Panc1 (cell line): ENCODE data around the gene TIMP1. TPM values are rescaled to one million over a fixed set of nuclear protein-coding genes. Genes with fewer than 3 reads are reported as not detected.

Experiments used
- ATAC-seq: fragments of 200-7000 bp; cut with Tn5 transposase; 2 replicates; pipeline ENCODE4 v1.9.1; 2020; ENCODE audit warnings: mild to moderate bottlenecking, moderate library complexity
- BruUV-seq: library from RNA; stranded (reverse); fragments of 400-500 nt; replicated peaks from 2 replicates; lab custom pipeline; 2021; lab: Mats Ljungman, UMichigan
- CTCF ChIA-PET: fragments of 300-600 bp; sonication (Branson Sonifier 250); formaldehyde crosslinking; loops from one replicate; lab custom pipeline; 2022; ENCODE audit warnings: antibody characterized with exemption; lab: Charles Lee
- POLR2A ChIA-PET: fragments of 300-600 bp; sonication (Branson Sonifier 250); formaldehyde crosslinking; loops from one replicate; lab custom pipeline; 2022; ENCODE audit warnings: antibody characterized with exemption; lab: Charles Lee
- DNase-seq: peaks from one replicate; pipeline ENCODE4 v3.0.0-alpha.2; 2010; ENCODE audit warnings: low read depth, low spot score
- H3K27ac ChIP-seq: 2 replicates; pipeline ENCODE4 v1.5.1; 2011; ENCODE audit warnings: mild to moderate bottlenecking, low read length, inconsistent platforms
- H3K27me3 ChIP-seq: fragments of 200-500 bp; sonication (Bioruptor generic); 2 replicates; pipeline ENCODE4 v1.6.0; 2014; ENCODE audit warnings: low read length, inconsistent platforms; ENCODE audit not compliant: control insufficient read depth, insufficient read depth
- H3K36me3 ChIP-seq: fragments of 200-500 bp; sonication (Bioruptor generic); 2 replicates; pipeline ENCODE4 v1.5.1; 2014; ENCODE audit warnings: inconsistent platforms, mild to moderate bottlenecking, low read length, moderate library complexity; ENCODE audit not compliant: control insufficient read depth, insufficient read depth
- H3K4me1 ChIP-seq: 2 replicates; pipeline ENCODE4 v1.5.1; 2011; ENCODE audit warnings: inconsistent platforms, mild to moderate bottlenecking, low read length, moderate library complexity; ENCODE audit not compliant: control insufficient read depth, insufficient read depth
- H3K4me3 ChIP-seq, 2 experiments: 2 replicates each; pipeline ENCODE4 v1.5.1; 2011 to 2012; ENCODE audit warnings: low read depth in 2 of 2, low read length in 2 of 2, mild to moderate bottlenecking in 2 of 2, inconsistent platforms in 1 of 2, moderate library complexity in 1 of 2
- H3K9me3 ChIP-seq: fragments of 200-500 bp; sonication (Bioruptor generic); 2 replicates; pipeline ENCODE4 v1.5.1; 2014; ENCODE audit warnings: low read depth, mild to moderate bottlenecking, inconsistent platforms, low read length, moderate library complexity; ENCODE audit not compliant: control insufficient read depth, insufficient read depth
- POLR2AphosphoS5 ChIP-seq: IDR thresholded peaks from 2 replicates; pipeline ENCODE4 v1.6.1; 2012; ENCODE audit warnings: mild to moderate bottlenecking, low read depth, low read length, moderate library complexity
- SIN3A ChIP-seq: IDR thresholded peaks from 2 replicates; pipeline ENCODE4 v1.6.1; 2012; ENCODE audit warnings: low read depth, mild to moderate bottlenecking, low read length, moderate library complexity, borderline replicate concordance; ENCODE audit not compliant: insufficient read depth
- TCF7L2 ChIP-seq: IDR thresholded peaks from 2 replicates; pipeline ENCODE4 v1.6.1; 2011; ENCODE audit warnings: mild to moderate bottlenecking, low read depth, low read length, inconsistent platforms
- in situ Hi-C: cut with HindIII; loops from 2 replicates; pipeline ENCODE4 v1.10.0; 2016; ENCODE audit warnings: low sequenced_read_pairs, low pct_unique_long_range_greater_than_20kb
- intact Hi-C: fragments of 100-400 bp; cut with micrococcal nuclease; formaldehyde crosslinking; loops from one replicate; pipeline ENCODE4 v1.10.0; 2022; ENCODE audit not compliant: unreplicated experiment
- total RNA-seq: library from RNA; stranded (reverse); gene quantifications from one replicate; pipeline ENCODE4 v1.2.1, GENCODE V29; 2021; ENCODE audit not compliant: unreplicated experiment
- TF ChIP-seq, protein P1 (sequence below): fragments of 450-650 bp; IDR thresholded peaks from 2 replicates; pipeline ENCODE4 v1.5.1; 2017; ENCODE audit warnings: mild to moderate bottlenecking
- TF ChIP-seq, protein P2 (sequence below), 2 experiments: IDR thresholded peaks; 2 replicates each; pipeline ENCODE4 v1.6.1; 2011 to 2012; ENCODE audit warnings: low read depth in 2 of 2, control low read depth in 1 of 2, low read length in 1 of 2, mild to moderate bottlenecking in 1 of 2, moderate library complexity in 1 of 2; ENCODE audit not compliant: insufficient read depth in 1 of 2

The TIMP1 gene
- total RNA-seq, 1 experiment from 2014 or later, result 131 TPM

GRCh38 chrX:47633689-47634590, 51.7 kb downstream of the TIMP1 start:
- BruUV-seq, result no TSS peak
- Histone ChIP-seq H3K4me1 (no peaks in the 10 kb centered on the region; the same call in 1 of the 2 replicates), H3K27ac (no peak overlapping the region), H3K9me3 (no peaks in the 10 kb centered on the region), H3K4me3 (no peak overlapping the region), H3K27me3 (no peaks in the 10 kb centered on the region), H3K36me3 (no peaks in the 10 kb centered on the region)
- in situ Hi-C loops (no loop called here), intact Hi-C loops (no loop called here)
- ChIA-PET CTCF (no interaction called here), POLR2A (interaction anchor here (0.6 kb wide), 1 partner anchor 36 kb away, joined by 7 read pairs; no protein-coding TSS in a partner anchor)
- DNase-seq, result no peak
- TF ChIP-seq SIN3A (no peak), POLR2AphosphoS5 (no peak), TCF7L2 (no peak)
- TF ChIP-seq, protein P1, sequence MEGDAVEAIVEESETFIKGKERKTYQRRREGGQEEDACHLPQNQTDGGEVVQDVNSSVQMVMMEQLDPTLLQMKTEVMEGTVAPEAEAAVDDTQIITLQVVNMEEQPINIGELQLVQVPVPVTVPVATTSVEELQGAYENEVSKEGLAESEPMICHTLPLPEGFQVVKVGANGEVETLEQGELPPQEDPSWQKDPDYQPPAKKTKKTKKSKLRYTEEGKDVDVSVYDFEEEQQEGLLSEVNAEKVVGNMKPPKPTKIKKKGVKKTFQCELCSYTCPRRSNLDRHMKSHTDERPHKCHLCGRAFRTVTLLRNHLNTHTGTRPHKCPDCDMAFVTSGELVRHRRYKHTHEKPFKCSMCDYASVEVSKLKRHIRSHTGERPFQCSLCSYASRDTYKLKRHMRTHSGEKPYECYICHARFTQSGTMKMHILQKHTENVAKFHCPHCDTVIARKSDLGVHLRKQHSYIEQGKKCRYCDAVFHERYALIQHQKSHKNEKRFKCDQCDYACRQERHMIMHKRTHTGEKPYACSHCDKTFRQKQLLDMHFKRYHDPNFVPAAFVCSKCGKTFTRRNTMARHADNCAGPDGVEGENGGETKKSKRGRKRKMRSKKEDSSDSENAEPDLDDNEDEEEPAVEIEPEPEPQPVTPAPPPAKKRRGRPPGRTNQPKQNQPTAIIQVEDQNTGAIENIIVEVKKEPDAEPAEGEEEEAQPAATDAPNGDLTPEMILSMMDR, result no peak
- TF ChIP-seq, protein P2, sequence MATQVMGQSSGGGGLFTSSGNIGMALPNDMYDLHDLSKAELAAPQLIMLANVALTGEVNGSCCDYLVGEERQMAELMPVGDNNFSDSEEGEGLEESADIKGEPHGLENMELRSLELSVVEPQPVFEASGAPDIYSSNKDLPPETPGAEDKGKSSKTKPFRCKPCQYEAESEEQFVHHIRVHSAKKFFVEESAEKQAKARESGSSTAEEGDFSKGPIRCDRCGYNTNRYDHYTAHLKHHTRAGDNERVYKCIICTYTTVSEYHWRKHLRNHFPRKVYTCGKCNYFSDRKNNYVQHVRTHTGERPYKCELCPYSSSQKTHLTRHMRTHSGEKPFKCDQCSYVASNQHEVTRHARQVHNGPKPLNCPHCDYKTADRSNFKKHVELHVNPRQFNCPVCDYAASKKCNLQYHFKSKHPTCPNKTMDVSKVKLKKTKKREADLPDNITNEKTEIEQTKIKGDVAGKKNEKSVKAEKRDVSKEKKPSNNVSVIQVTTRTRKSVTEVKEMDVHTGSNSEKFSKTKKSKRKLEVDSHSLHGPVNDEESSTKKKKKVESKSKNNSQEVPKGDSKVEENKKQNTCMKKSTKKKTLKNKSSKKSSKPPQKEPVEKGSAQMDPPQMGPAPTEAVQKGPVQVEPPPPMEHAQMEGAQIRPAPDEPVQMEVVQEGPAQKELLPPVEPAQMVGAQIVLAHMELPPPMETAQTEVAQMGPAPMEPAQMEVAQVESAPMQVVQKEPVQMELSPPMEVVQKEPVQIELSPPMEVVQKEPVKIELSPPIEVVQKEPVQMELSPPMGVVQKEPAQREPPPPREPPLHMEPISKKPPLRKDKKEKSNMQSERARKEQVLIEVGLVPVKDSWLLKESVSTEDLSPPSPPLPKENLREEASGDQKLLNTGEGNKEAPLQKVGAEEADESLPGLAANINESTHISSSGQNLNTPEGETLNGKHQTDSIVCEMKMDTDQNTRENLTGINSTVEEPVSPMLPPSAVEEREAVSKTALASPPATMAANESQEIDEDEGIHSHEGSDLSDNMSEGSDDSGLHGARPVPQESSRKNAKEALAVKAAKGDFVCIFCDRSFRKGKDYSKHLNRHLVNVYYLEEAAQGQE (IDR thresholded peaks at IDR 0.05; ENCODE audit: insufficient read depth in 1 of 2, low read depth in 2 of 2, low read length in 1 of 2), result no peak
- no peak for ATAC-seq

- POLR2A ChIA-PET, result no interaction called here
Observed at GRCh38 chrX:47634871-47635575, 52.8 kb downstream of the TIMP1 start.

More at GRCh38 chrX:47634871-47635575, 52.8 kb downstream of the TIMP1 start:
- Histone ChIP-seq H3K9me3 (no peaks in the 10 kb centered on the region), H3K4me1 (no peaks in the 10 kb centered on the region; the same call in 1 of the 2 replicates), H3K27ac (no peak overlapping the region), H3K36me3 (peaks cover 3% of the 10 kb centered on the region), H3K4me3 (no peak overlapping the region), H3K27me3 (no peaks in the 10 kb centered on the region)
- intact Hi-C loops (no loop called here), in situ Hi-C loops (no loop called here)
- CTCF ChIA-PET, result no interaction called here
- no peak for ATAC-seq
- no TSS peak for BruUV-seq
- no peak for DNase-seq
- TF ChIP-seq TCF7L2 (no peak), POLR2AphosphoS5 (no peak), SIN3A (no peak)
- TF ChIP-seq, protein P2 (IDR thresholded peaks at IDR 0.05; ENCODE audit: insufficient read depth in 1 of 2, low read depth in 2 of 2, low read length in 1 of 2), result no peak
- TF ChIP-seq, protein P1, result no peak
